Stimulated activated CD4-positive, alpha-beta T cell treated with anti-CD3 and anti-CD28 coated beads, Interleukin-12 subunit alpha, Interleukin-12 subunit beta, amount 100 ng/mL, for 48 hours (primary cell): Measurements from ENCODE around the gene PROM1.

Source experiments
- DNase-seq, 3 donors: peaks; one replicate each; pipeline ENCODE4 v3.0.0-alpha.2; 2020; ENCODE audit warnings: low read depth in 2 of 3, low spot score in 1 of 3

PROM1 gene

GRCh38 chr4:16065066-16065465, 18.8 kb downstream of the PROM1 start:
- no peak for DNase-seq

GRCh38 chr4:16062601-16063000, 21.2 kb downstream of the PROM1 start:
- no peak for DNase-seq

DNA sequence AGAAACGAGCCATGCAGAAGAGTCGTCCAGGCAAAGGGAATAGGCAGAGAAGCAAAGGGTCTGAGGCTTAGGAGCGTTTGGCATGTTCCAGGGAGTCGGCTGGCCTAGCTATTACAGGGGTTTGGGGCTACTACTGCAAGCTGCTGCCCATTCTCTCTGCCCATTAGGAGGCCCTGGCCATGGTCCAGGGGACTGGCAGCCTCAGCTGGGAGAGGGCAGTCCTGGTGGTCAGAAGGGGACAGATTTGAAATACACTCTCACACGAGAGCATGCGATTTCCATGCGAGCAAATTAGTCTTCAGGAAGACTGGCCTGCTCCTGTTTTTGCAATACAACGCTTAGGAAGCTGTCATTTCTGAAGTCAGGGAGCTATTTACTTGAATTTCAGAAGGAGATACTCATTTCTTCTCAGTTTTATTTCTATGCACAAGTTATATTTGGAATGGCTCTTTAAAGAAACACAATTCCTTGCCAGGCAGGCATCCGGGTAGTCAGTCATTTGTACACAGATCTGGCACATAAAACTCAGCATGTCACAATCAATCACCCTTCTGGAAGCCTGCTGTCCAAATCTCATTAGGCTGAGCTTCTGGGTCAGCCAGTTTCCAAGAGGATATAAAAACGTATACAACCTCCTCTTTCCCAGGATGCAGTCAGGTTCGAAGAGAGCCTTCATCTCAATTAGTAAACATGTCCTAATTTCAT, 27.0 kb downstream of the PROM1 start:
- DNase-seq: no peak

DNA sequence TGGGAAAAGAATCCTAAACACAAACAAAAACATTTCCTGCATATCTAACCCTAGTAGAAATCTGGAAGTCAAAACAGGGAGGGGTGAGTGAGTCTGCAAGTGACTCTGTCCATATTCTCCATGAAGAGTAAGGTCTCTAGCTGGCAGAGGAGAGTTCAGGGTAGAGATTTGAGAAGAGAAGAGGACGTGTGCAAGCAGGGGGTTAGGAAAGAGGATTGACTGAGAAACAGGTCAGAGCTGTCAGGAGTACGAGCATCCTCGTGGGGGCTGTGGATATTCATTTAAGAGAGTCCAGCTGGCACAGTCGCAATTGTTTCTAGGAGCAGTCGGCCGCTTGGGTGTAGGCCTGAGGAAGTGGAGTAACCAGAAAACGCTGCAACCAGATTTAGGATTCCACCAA, 27.9 kb downstream of the PROM1 start:
- no peak for DNase-seq

- no peak for DNase-seq
Measured at GRCh38 chr4:16055471-16055870, 28.4 kb downstream of the PROM1 start.

DNA sequence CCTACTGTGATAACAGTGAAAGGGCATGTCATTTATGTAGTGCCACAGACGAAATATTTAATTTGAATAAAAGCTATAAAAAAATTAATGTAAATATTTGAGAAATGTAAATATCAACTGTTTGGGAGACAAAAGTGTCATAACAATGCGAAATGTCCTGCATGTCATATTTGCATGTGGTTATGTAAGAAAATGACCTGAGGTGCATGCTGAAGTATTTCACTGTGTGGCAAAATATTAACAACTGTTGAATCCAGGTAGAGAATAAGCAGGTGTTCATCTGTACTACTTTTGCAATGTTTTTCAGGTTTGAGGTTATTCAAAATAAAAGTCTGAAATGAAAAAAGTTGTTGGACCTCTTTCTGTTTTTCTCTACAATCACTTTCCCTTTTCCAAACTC, 30.9 kb downstream of the PROM1 start:
- no peak for DNase-seq

DNA sequence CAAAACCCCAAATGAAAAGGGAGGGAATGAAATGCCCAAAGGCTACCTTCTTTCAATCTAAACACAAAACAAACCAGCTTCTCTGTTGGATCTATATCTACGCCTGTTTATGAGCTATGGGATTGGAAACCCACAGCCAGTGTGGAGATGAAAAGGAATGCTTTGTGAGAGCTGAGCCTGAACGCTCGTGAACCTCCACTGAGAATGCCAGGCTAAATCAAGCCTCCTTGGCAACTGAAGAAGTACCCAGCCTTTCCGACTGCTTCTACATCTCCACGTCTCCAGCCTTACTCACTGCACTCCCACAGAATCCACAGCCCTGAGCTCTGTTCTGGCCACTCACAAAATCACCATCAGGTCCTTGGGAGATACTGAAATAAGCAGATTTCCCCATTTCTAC, 31.8 kb downstream of the PROM1 start:
- DNase-seq: no peak

DNA sequence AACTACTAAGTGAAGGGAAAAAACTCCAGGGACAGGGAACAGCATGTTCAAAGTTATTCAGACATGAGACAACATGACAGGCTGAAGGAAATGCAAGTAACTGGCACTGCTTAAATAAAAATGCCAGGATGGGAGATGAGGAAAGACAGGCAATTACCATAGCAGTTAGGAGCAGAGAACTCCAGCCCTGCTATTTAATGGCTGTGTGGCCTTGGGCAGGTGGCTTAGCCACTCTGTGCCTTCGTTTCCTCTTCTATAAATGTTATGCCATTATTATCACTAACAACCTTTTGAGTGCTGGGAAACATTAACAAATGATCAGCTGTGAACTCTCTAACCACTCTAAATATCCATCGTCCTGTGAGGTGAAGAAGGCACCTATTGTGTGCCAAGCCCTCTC, 32.7 kb downstream of the PROM1 start:
- DNase-seq: no peak

DNA sequence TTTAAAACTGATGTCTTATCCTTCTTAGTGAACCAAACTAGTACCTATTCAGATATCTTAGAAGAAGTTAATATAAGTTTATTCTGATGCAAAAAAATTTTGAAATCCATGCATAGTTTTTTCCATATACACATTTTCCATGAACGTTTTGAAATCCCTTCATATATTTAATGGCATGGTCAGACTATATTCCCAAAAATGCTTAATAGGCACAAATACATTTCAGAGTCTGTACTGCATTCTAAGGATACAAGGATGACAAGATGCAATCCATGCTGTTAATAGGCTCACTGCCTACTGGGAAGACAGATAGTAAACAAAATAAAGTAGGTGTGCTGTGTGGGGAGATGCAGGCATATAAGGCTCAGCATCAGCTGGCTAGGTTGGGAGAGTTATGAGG, 33.2 kb downstream of the PROM1 start:
- DNase-seq: no peak

DNA sequence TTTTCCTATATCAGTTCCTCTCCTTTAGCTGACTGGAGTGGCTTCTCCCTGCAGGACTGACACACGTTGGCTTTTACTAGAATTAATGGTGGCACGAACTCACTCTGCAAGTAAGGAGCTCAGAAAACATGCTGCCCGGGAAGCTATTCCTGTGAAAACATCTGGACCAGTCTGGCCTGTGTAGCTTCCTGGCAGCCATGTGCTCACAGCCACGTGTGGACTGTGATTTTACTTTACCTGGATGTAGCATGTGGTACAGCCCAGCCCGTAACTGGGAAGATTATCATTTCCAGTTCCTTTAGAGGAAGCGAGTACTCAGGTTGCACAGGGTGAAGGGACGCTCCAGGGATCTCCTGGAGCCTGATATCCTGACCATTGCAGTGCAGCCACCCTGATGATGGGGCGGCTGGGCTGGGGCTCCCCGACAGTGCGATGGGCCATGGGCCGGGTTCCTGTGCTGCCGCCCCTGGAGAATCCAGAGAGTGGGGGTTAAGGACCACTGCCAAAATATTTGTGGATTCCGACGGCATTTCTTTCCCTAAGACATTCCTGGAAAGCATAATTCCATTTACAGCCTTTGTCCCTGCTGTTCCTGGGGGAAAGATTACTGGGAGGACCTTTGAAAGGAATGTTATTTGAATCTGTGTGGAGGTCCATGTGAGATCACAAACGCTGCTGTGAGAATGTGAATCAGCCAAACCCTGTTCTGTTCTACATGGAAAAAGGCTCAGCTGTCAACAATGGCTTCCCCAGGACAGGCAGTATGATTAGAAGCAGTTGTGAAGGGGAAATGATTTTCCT, 35.0 kb downstream of the PROM1 start:
- no peak for DNase-seq

DNA sequence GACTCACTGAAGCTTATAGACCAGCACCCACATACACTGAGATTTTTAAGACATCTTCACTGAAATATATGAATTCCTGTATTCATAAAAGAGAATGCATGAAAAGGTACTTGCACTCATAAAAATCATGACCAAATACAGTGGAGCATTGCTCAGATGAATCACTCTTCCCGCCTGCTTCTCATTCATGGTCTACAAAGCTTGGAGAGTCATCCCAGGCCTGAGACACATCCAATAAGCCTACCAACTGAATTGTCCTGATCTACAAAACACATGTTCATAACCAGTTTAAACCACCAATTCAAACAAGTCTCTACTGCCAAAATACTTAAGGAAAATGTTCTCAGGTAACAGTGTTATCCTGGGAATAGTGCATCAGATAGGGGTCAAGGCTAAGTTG, 38.1 kb downstream of the PROM1 start:
- no peak for DNase-seq

- DNase-seq: no peak
Measured at GRCh38 chr4:16043642-16044498, 40.0 kb downstream of the PROM1 start.

DNA sequence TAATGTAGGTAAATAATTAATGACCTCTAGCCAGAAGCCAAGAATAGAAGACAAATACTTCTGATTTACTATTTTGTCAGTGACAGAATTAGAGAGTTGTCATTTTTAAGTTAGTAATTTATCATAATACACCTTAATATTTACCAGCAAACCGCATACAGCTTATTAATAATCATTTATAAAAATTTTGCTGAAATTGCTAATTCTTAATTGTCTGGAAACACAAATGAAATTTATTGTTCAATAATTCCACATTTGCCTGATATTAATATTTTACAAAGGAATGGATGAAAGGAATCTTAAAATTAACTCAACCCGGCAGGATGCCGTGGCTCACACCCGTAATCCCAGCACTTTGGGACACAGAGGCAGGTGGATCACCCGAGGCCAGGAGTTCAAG, 44.7 kb downstream of the PROM1 start:
- DNase-seq: no peak

- no peak for DNase-seq
Measured at GRCh38 chr4:16037901-16038300, 45.9 kb downstream of the PROM1 start.

DNA sequence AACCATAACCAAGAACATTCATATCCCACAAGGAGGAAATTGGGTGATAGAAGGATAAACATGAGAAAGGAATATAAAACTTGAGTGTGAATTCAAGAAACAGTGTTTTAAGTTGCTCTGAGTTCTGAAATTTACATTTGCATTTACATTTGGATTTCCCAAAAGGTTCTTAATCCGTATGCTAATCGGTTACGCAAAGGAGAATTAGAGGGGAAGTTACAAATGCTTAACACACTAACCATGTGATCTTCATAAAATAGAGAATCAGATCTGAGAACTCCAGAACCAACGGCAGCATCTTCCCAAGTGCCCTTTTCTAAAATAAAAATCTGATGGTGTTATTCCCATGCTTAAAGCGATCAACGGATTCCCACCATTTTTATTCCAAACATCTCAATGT, 48.0 kb downstream of the PROM1 start:
- DNase-seq: no peak

DNA sequence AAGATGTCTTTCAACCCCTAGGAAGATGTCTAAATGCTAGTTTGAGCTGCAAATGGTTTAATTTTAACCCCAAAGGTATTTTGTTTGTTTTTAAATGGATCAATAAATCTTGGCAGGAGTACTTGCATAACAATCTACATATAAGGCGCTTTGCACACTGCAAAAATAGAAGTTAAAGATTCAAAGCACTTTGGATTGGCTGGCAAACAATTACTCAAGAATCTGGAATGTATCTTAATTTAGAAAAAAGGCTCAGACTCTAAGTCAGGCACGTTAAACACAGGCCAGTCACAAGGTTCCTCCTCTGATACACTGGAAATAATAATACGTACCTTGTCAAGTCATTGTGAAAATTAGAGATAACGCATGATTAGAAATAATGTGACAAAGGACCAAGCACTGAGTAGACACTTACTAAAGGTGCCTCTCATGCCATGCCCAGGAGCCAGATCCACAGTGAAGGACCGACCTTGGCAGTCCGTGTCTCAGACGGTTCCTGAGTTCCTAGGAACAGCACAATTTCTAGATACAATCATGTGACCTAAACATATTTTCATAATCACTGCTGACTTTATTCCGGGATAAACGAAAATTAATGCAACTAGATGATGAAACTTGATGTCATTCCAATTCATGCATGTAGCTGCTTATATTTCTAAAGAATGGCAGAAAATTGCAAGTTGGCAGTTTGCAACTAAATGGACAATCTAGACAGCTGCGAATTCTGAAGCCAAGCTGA, 49.6 kb downstream of the PROM1 start:
- no peak for DNase-seq

- DNase-seq: no peak
Measured at GRCh38 chr4:16032396-16032770, 51.4 kb downstream of the PROM1 start.

DNA sequence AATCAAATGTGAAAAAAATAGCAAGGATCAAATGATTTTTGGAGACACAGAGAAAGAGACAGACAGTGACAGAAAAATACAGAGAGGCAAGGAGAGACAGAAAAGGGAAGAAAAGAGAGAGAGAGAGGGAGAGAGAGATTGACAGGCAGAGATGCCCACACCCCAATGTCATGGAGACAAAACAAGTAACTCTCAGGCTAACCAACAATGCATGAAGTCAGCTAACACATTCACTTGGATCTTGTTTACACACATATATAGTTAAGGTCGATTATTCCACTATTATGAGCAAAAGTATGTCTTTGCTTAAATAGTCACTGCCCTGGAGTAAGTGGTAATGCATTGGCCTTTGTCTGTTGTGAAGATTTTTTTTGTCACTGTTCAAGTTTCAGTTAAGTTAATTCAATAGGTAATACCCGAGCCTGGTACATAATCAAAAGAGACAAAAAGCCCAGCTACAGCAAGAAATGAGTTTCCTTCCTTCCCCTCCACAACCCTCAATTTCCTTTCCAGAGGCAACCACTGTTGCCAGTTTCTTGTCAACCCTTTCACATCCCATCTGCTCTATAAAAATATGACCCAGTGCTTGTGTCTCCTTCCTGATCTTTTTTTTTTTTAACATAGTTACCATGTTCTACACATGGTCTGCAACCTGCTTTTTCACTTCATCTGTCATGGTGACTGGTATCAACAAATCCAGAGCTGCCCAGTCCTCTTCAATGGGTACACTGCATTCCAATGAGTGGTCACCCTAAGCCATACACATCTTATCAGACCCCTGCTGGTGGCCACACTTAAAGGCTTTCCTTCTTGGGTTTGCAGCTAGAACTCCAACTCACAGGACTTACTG, 52.1 kb downstream of the PROM1 start:
- DNase-seq: no peak

GRCh38 chr4:16029886-16030285, 53.9 kb downstream of the PROM1 start:
- no peak for DNase-seq

DNA sequence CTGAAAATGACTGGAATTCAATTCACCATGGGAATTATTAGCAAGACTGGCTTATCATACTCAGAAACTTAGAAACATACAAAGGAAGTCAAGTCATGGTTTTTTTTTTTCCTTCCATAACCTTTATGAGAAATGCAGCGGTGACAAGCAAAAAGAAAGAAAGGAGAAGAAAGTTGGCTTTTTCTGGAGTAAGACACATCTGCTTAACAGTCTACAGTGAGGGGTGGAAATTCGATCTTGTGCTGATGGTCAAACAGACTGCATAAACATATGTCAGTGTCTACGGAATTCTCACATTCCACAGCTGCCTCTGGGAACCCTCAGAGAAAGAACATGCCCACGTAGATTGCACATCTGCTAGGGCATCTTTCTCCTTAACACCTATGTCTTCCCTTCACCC, 54.6 kb downstream of the PROM1 start:
- DNase-seq: no peak
